HCEC 1CT (cell line): ENCODE measurements around the gene LHPP.

Experiments
- DNase-seq: peaks from one replicate; pipeline ENCODE4 v3.0.0-alpha.2; 2017

The LHPP gene

DNA sequence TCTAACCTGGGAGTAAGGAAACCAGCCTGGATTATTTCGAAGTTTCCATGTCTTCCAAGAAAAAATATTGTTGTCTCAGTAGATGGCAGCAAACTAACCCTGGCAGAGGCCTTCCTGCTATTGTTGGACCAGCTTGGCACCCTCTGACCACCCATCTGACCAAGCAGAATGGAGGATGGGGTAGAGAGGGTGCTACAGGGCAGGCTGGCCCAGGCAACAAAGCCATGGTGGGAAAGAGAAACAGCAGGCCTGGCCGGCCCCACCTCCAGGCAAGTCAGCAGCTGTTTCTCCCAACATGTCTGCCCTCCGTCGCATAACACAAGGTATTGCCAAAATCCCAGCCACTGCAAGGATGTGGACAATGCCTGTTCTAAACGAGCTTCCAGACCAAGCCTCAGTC, 187.6 kb downstream of the LHPP start:
- no peak for DNase-seq

DNA sequence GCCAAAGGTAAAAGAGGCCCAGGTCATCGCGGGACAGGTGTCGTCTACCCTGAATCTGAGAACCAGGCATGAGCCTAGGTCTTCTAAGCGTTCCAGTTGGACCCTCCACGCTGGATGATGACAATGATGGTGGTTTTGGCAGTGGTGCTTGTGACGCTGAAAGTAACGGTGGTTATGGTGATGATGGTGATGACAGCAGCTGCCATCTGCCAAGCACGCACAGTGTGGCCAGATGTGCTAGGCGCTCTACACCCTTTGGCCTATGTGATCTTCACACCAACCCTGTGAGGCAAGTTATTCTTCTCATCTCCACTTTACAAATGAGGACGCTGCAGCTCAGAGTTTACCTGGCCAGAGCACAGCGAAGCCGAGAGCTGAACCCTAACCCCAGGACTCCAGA, 188.6 kb downstream of the LHPP start:
- no peak for DNase-seq

DNA sequence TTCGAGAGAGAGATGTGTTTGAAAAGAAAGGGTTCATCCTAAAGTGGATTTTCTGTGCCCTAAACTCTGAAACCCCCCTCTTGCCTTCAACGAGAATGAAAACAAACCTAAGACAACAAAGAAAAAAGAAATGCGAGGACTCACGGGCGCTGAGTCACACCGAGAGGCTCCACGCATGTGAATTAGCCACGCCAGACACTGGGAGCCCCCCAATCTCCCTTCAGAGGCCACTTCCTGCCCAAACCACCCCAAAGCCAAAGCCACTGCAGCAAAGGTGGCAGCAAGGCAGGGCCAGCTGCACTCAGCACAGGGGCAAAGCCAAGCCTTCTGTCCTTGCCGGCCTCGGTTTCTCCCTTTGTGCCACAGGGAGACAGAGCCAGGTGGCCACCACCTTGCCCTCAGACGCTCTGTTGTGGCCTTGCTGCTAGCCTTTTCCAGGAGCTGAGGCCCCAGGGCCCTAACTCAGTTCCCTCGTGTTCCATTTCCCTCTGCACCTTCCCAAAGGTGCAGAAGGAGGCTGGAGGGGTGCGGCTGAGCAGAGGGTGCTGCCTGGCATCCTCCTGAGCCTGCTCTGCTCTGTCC, 189.3 kb downstream of the LHPP start:
- DNase-seq: no peak

DNA sequence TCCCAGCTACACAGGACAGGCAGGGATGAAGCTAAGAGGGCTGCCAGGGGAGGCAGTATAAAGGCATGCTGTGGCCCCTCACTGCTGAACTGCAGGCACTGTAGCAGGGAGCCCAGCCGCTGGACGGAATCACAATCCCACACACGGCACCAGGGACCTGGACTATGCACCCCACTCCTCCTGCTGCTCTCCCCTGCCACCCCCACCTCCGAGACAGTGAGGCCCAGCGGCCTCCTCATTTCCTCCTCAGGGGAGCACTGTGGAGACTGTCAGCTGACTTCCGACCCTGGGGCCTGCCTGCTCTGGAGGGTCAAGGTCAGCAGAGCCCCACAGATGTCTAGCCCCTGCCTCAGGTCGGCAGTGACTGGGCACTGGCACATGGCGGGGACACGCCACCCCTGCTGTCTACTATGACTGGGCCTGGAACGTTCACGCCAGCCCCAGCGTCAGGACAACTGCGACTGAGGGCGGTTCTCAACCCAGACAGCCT, 189.8 kb downstream of the LHPP start:
- no peak for DNase-seq

DNA sequence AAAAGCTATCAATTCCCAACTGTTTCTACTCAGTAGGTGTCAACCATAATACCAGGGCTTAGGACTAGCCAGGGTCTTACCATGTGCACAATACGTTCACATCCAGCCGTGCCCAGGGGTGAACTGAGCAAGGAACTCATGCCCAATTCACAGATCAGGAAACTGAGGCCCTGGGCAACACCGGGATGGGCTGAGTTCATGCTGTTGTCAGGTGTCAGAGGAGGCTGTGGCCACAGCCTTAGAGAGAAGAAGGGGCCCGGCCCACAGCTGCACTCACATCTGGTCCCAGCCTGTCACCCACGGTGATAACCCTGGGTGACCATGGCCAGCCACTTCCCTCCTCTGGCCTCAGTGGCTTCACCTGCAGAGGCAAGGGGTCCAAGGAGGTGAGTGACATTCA, 190.6 kb downstream of the LHPP start:
- no peak for DNase-seq

DNA sequence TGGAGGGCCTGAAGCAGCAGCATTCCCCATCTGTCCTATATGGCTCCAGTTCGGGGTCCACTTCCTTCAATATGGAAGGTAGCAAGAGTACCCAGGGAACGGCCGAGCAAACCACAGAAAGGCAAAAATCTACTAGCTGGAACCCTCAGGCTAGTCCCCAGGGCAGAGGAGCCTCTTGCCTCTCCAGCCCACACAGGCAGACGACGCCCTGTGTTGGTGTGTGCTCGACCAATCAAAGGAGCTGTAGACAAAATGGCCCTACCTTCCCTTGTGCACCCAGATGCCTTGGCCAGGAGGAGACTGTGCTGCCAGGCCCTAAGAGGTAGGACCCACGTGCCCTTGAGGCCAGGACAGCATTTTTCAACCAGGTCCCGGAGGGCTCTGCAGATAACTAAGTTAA, 191.1 kb downstream of the LHPP start:
- DNase-seq: no peak

DNA sequence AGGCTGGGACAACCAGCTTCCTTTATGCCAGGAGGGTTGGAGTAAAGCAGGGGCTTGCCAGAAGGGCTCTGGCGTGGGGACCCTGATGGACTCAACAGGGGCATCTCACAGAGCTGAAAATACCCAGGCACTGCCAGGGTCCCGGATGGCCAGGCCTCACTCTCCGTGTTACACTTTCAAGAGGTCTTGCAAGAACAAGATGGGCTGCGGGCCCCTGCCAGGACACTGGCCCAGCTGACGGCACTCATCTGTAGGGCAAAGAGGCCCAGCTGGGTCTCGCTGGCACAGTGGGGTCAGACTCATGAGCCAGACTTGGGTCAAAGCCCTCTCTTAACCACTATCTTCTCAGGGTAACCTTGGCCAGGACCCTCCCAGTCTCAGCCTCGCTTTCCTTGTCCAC, 191.7 kb downstream of the LHPP start:
- no peak for DNase-seq

DNA sequence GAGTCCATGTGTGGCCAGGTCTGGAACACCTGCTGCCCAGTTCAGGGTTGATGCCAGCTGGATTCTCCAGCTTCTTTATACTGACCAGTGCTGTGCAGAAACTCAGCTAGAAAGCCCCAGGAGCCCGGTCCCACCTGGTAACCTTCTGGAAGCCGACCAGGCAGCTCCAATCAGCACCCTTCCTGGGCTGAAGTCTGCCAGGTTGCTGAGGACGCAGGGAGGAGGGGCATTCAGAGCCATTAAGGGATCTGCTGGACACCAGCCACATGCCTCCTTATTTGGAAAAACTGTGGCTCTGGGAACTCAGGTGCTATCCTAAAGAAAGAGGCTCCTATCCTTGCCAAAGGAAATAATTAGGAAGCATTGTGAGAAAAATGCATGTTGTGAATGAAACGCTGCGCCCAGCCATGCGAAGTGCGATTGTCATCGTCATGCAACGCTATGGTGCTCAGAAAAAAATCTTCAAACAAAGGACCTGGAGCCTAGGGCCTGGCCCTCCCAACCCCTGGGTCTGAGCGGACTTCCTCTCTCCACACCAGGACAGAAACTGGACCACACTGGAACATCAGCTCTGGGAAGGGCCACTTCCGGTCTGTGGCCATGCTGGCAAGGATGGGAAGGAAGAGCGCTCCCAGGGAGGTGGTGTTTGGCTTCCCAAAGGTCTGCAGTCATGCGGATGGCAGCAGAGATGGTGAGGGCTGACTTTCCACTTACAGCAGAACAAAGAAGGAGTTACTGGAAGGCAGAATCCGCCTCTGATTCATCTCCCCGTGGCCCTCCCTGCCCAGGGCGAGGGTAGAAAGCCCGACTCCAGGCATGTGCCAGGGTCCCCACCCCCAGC, 192.4 kb downstream of the LHPP start:
- no peak for DNase-seq

DNA sequence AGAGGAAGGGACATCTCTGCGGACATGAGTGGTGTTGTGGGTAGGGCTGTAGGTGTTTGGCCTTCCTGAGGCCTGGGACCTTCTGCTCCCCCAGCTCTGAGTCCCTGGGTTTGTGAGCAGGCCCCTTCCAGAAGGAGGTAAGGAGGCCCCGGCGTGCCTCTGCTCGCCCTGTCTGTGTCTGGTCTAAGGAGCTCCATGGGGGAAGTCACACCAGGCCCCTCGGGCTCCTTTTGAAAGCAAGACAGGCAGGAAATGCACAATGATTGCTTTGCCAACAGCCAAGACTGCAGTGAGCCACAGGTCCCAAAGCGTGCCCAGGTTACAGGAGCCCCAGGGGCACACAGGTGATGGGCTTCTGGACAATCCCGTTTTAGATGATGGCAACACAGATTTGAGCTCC, 193.1 kb downstream of the LHPP start:
- DNase-seq: no peak

DNA sequence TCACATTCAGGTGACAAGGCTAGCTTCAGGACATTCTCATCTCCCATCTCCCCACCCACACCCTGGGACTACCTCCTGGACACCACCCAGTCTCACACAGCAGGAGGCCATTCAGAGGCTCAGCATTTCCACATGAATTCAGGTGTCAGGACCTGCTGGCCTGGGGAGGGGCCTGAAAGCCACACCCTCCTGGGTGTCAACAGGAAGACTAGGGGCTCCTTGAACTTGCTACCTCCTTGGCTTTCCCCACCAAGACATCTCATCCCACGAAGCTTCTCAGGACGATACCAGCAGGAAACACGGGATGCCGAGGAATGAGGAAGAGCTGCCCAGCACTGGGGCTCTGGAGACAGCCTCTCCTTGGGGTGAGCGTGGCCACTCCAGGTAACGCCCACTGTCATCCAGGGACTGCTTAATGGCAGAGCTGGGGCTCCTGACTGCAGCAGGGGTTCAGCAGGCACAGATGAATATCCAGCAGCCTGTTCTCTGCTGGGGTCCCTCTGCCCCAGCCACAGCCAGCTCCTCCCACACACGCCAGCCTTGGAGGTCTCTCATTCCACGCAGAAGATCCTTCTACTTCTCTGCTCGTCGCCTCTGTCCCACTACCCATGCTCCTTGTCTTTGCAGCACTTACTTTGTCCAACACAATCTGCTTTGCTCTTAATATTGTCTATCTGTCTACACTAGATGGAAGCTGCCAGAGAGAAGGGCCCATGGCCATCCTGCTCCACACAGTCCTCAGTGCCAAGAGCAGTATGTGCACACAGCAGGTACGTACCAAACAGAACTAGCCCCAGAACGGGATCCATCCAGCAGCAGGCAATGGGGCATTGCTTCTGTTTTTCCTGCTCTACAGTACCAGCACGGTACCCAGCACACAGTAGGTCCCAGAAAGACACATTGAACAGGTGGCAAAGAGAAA, 193.8 kb downstream of the LHPP start:
- no peak for DNase-seq

DNA sequence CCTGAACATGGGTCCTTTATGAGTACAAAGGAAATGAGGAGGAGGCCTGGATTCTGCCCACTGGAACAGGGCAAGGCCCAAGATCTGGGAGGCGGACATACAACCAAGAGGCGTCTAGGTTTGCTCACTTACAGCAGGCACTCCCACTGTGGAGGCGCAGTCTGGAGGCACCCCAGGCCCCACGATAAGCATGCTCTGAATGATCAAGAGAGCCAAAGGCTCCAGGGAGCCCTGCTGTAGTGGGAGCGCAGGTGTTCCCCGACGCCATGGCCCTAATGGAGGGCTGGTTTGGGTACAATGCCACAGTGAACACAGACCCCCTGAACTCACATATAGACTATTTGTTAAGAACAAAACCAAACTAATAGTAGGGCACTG, 194.5 kb downstream of the LHPP start:
- DNase-seq: no peak

DNA sequence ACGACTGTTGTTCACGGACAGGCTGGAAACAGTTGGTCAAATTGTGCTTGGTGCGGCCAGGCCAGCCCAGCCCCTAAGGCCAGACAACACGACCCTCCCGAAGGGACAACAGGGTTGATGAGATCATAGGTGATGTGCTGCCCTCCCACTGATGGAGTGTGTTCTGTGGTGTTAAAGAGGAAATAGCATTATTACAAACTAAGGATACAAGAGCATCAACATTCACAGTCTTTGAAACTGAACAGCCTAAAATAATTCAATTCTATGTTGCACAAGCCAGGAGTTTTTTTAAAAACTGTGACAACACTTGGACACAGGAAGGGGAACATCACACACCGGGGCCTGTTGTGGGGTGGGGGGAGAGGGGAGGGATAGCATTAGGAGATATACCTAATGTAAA, 194.9 kb downstream of the LHPP start:
- DNase-seq: no peak

DNA sequence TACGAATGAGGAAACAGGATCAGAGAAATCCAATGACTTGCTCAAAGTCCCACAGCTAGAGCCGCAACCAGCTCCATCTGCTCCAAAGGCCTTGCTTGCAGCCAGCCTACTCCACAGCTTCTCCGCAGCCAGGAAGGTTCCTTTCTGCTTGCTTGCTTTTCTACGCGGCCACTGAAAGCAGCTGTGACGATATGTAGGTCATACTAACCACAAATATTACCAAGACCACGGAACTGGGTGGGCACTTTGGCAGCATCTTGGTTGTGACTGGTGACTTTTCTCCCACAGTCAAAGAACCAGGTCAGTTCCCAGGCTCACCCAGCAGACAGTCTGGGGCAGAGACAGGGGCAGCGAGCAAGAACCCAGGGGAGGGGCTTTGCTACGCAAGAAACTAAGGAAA, 196.2 kb downstream of the LHPP start:
- DNase-seq: no peak

DNA sequence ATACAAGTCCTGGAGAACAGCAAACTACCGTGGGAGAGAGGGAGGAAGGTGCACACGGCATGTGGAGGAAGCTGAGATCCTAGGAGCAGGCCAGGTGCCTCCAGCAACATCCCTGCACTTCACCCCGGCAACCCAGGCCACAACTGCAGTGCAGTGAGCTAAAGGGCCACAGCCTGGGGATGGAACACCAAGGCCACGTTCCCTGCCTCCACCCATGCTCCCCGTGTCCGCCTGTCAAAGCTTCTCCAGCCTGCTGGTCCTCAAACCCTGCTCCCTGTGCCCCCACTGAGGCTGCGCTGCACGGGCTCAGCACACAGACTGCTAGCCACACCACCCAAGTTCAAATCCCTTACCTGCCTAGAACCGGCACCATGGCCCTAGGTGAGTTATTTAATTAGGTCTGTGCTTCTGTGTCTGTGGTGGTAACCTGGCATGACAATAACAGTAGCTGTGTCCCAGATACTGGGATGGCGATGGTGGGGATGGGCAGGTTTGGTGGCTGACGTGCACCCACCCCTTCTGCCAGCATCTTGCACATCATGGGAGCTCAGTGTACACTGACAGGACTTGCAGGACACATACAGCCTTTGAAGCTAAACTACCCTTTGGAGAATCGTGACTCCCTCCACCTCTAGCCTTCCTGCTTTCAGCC, 197.1 kb downstream of the LHPP start:
- no peak for DNase-seq

DNA sequence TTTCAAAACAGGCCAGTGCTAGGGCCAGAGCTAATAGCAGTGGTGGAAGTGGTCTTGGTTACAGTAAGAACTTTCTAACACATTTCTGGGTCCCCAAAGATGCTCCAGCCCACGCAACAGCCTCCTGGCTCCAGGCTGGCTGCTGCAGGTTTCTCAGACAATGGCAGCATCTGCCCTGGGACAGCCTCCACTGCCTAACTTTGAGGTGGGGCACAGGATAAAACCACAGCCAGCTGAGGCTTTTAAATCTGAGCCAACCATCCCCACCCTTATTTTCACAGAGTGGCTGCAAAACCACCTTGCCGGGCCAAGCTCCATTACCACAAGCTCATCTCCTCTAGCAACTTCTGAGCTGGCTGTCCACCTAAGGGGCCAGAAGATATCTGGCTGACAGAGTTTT, 197.8 kb downstream of the LHPP start:
- no peak for DNase-seq

DNA sequence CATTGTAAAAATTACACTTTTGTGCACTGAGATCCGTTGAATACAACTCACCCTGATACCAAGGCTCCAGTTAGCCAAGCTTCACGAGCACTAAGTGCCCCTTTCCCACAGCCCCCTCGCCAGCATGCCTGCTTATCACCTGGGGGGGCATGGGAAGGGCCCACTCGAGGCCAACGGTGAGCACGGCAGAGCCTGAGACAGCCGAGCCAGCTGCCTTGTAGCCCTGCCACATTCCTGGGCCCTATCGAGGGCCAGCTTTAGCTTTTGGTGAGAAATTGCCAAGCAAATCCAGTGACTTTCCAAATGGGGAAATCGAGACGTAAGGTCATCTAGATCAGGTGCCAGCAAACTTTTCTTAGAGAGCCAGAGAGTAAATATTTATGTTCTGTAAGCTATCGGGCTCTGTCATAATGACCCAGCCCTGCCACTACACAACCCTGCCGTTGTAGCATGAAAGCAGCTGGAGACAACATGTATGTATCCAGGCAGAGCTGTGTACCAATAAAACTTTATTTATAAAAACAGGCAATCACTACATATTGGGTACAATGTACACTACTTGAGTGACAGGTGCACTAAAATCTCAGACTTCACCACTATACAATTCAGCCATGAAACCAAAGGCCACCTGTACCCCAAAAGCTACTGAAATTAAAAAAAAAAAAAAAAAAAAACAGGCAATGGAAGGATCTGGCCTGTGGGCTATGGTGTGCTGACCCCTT, 198.9 kb downstream of the LHPP start:
- DNase-seq: no peak

DNA sequence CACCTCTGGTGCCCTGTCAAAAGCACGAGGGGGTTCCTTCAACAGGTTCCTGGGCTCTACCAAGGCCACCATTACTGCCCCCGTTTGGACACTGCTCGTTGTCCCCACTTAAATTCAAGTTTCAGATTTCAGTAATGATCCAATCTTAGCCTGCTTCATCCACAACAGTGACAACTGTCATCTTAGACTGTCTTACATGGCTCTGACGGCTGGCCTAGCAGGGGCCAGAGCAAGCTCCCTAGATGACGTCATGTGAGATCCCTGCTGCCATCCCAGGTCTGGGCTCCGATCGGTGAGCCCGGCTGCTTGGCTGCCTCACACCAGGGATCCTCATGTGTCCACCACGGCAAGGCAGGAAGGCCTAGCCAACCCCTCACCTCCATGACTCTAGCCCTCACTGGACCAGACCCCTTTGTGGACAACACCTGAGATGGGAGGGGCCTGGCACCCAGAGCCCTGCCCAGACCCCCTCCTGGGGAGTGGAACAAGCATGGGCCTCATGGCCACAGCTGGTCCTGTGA, 200.1 kb downstream of the LHPP start:
- no peak for DNase-seq

DNA sequence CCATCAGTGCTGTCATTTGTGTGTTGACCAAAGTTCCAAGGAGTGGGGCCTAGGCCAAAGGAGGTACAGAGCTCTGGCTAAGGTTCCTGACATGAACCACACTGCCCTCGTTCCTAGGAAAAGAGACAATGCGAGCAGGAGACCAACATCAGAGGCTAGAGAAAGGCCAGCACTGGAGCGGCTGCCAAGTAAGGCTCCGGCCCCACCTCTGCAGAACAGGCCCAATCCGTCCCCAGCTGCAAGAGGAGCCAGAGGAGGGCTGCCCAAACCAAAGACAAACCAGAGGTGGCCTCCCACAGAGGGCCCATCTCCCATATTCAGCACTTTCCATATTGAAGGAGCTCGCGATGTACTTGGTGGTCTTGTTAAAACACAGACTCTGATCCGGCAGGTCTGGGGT, 201.6 kb downstream of the LHPP start:
- no peak for DNase-seq
